ENCODE data around the gene C1GALT1.

Gene C1GALT1

DNA sequence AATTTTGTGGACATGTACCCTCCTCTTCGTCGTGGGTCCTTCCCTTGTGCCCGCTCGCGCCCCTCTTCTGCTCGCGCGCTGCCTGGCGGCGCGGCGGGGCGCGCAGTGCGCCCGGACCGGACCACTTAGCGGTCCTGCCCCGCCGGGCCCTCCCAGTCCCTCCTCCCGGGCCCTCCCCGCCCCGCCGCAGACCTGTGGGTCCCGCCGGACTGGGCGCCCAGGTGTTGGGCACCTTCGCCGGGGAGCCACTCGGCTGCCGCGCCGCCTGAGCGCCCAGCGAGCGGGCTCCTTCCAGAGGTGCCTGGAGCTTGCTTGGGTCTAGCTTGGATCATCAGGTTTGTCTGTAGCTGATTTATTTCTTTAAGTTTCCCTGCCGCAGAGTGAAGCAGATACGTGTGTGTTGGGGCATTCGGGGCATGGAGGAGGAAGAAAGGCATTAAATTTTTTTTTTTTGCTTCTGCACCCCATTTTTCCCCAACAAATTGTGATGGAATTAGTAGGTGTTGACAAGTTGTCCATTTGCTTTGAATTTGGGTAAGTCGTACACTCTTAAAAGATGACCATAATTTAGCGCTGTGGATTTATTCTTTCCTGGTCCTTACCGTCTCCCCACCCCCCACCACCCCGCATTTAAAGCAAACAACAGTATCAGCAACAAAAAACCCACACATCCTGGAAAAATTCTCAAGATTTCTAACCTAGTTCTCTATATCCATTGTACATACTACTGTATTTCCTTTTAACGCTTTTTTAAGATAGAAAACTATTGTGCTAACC is 905 bp downstream of the C1GALT1 start:
- H3K4me3 ChIP-seq (ENCODE audit: low read depth, low read length, poor library complexity, severe bottlenecking): peak overlapping the region; percentile 75
- H3K4me1 ChIP-seq (ENCODE audit: insufficient read depth, low read length, severe bottlenecking): peaks cover 34% of the 10 kb centered on the region
- H4K20me1 ChIP-seq (ENCODE audit: insufficient read depth, low read length): no peaks in the 10 kb centered on the region
- H3K27ac ChIP-seq (ENCODE audit: low read depth, low read length, poor library complexity, severe bottlenecking): peak overlapping the region; percentile 79
- H3K79me2 ChIP-seq (ENCODE audit: insufficient read depth, low read length): peaks cover 52% of the 10 kb centered on the region
- peak overlapping the region; percentile 84 for H3K9ac ChIP-seq (ENCODE audit: low read length)
- peak overlapping the region; percentile 98 for H3K4me2 ChIP-seq (ENCODE audit: low read length)
- peaks cover 32% of the 10 kb centered on the region for H3K36me3 ChIP-seq (ENCODE audit: insufficient read depth, low read length)
- no peaks in the 10 kb centered on the region for H3K9me3 ChIP-seq (ENCODE audit: low read length)
- H3K27me3 ChIP-seq (ENCODE audit: insufficient read depth, low read length): no peaks in the 10 kb centered on the region
- TF ChIP-seq EZH2 (IDR thresholded peaks at IDR 0.05; ENCODE audit: borderline replicate concordance, low read length) (no peak), CTCF (IDR thresholded peaks at IDR 0.05; ENCODE audit: low read length) (no peak)
- H3F3A ChIP-seq (ENCODE audit: insufficient read depth, low read length): no peaks in the 10 kb centered on the region
- H3K9me2 ChIP-seq (ENCODE audit: low read depth, low read length): no peaks in the 10 kb centered on the region
- H2AFZ ChIP-seq (ENCODE audit: low read length): no peak overlapping the region

DNA sequence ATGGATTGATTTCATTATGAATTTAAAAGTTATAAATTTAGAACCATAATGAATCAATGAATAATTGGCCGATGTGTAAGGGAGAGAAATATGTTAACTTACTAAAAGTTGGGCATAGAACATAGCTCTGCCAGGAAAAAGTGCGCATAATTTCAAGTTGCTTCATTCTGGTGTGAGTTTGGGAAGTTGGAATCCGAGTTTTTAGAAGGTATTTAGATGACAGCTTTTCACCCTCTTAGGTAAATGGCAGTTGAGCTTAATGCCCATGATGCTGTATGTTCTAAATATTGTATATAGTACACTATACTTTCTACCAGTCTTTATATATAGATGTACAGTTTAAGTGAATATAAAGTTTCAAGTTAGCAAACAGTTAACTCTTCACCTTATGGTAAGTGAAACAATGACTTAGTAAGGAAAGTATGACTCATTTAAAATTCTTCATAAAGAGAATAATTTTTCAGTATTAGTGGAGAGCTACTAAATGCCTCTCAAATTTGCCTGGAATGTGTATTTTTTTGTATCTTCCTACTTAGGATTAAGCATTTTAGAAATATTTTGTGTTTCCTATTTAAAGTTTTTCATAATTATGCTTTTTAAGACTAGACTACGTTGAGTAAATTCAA is 1.6 kb downstream of the C1GALT1 start:
- no peaks in the 10 kb centered on the region for H3K9me3 ChIP-seq (ENCODE audit: low read length)
- H3K4me3 ChIP-seq (ENCODE audit: low read depth, low read length, poor library complexity, severe bottlenecking): peak overlapping the region; percentile 75
- peak overlapping the region; percentile 84 for H3K9ac ChIP-seq (ENCODE audit: low read length)
- H3F3A ChIP-seq (ENCODE audit: insufficient read depth, low read length): no peaks in the 10 kb centered on the region
- peaks cover 34% of the 10 kb centered on the region for H3K4me1 ChIP-seq (ENCODE audit: insufficient read depth, low read length, severe bottlenecking)
- H3K36me3 ChIP-seq (ENCODE audit: insufficient read depth, low read length): peaks cover 35% of the 10 kb centered on the region
- H4K20me1 ChIP-seq (ENCODE audit: insufficient read depth, low read length): no peaks in the 10 kb centered on the region
- peaks cover 59% of the 10 kb centered on the region for H3K79me2 ChIP-seq (ENCODE audit: insufficient read depth, low read length)
- no peaks in the 10 kb centered on the region for H3K27me3 ChIP-seq (ENCODE audit: insufficient read depth, low read length)
- H3K27ac ChIP-seq (ENCODE audit: low read depth, low read length, poor library complexity, severe bottlenecking): peak overlapping the region; percentile 79
- H3K4me2 ChIP-seq (ENCODE audit: low read length): peak overlapping the region; percentile 98
- no peak for TF ChIP-seq EZH2 (IDR thresholded peaks at IDR 0.05; ENCODE audit: borderline replicate concordance, low read length)
- TF ChIP-seq CTCF (IDR thresholded peaks at IDR 0.05; ENCODE audit: low read length): no peak
- no peaks in the 10 kb centered on the region for H3K9me2 ChIP-seq (ENCODE audit: low read depth, low read length)
- no peak overlapping the region for H2AFZ ChIP-seq (ENCODE audit: low read length)

GRCh38 chr7:7185371-7185989 is 3.1 kb downstream of the C1GALT1 start:
- Histone ChIP-seq H3K27me3 (ENCODE audit: insufficient read depth, low read length) (no peaks in the 10 kb centered on the region), H3K9me2 (ENCODE audit: low read depth, low read length) (no peaks in the 10 kb centered on the region), H3K4me3 (ENCODE audit: low read depth, low read length, poor library complexity, severe bottlenecking) (peak overlapping the region; percentile 75), H3K27ac (ENCODE audit: low read depth, low read length, poor library complexity, severe bottlenecking) (no peak overlapping the region), H4K20me1 (ENCODE audit: insufficient read depth, low read length) (no peaks in the 10 kb centered on the region), H3K36me3 (ENCODE audit: insufficient read depth, low read length) (peaks cover 49% of the 10 kb centered on the region), H2AFZ (ENCODE audit: low read length) (no peak overlapping the region), H3K4me1 (ENCODE audit: insufficient read depth, low read length, severe bottlenecking) (peaks cover 34% of the 10 kb centered on the region), H3K4me2 (ENCODE audit: low read length) (peak overlapping the region; percentile 98; the same call in 1 of the 2 replicates), H3F3A (ENCODE audit: insufficient read depth, low read length) (no peaks in the 10 kb centered on the region), H3K79me2 (ENCODE audit: insufficient read depth, low read length) (peaks cover 74% of the 10 kb centered on the region), H3K9ac (ENCODE audit: low read length) (peak overlapping the region; percentile 84; the same call in 1 of the 2 replicates), H3K9me3 (ENCODE audit: low read length) (0 out of 2 replicates have a peak, but pooled peaks cover 3% of the 10 kb centered on the region)
- no peak for TF ChIP-seq EZH2 (IDR thresholded peaks at IDR 0.05; ENCODE audit: borderline replicate concordance, low read length)
- no peak for TF ChIP-seq CTCF (IDR thresholded peaks at IDR 0.05; ENCODE audit: low read length)

Measured in OCI-LY1 (cell line).